Brain microvascular endothelial cell (primary cell): ENCODE data around the gene FAM200A.

Experiments
- DNase-seq: peaks from one replicate; pipeline ENCODE4 v3.0.0-alpha.2; 2020
- H3K27ac ChIP-seq: fragments of 250-450 bp; sonication (Bioruptor Pico); 2 replicates; pipeline ENCODE4 v1.5.1; 2020; ENCODE audit warnings: mild to moderate bottlenecking, moderate library complexity
- H3K27me3 ChIP-seq: fragments of 250-450 bp; sonication (Bioruptor Pico); replicated peaks from 2 replicates; pipeline ENCODE4 v1.5.1; 2020; ENCODE audit warnings: mild to moderate bottlenecking
- H3K36me3 ChIP-seq: fragments of 250-450 bp; sonication (Bioruptor Pico); replicated peaks from 2 replicates; pipeline ENCODE4 v1.5.1; 2020; ENCODE audit warnings: mild to moderate bottlenecking
- H3K4me3 ChIP-seq: 2 replicates; pipeline ENCODE4 v1.5.1; 2011; ENCODE audit warnings: low read depth, mild to moderate bottlenecking, control low read depth, low read length, moderate library complexity
- CTCF ChIP-seq: IDR thresholded peaks from 2 replicates; pipeline ENCODE4 v1.5.1; 2011; ENCODE audit warnings: low read depth, mild to moderate bottlenecking, moderate library complexity, low read length, control low read depth, inconsistent platforms; ENCODE audit errors: missing control alignments
- in situ Hi-C: cut with HindIII; loops from 2 replicates; pipeline ENCODE4 v1.10.0; 2017; ENCODE audit warnings: low sequenced_read_pairs, low pct_ligation_motif_present

The FAM200A gene

GRCh38 chr7:99541212-99541611 is 10.7 kb downstream of the FAM200A start:
- H3K27me3 ChIP-seq = no peaks in the 10 kb centered on the region
- in situ Hi-C loops = no loop called here
- no peak for TF ChIP-seq CTCF
- DNase-seq = no peak
- H3K36me3 ChIP-seq = no peaks in the 10 kb centered on the region
- no peak overlapping the region for H3K27ac ChIP-seq
- H3K4me3 ChIP-seq = no peak overlapping the region

GRCh38 chr7:99540542-99540941 is 11.4 kb downstream of the FAM200A start:
- Histone ChIP-seq H3K4me3 (no peak overlapping the region), H3K27me3 (no peaks in the 10 kb centered on the region), H3K27ac (no peak overlapping the region), H3K36me3 (no peaks in the 10 kb centered on the region)
- in situ Hi-C loops = no loop called here
- TF ChIP-seq CTCF = no peak
- no peak for DNase-seq

GRCh38 chr7:99539213-99539811 is 12.6 kb downstream of the FAM200A start:
- in situ Hi-C loops = no loop called here
- H3K4me3 ChIP-seq = no peak overlapping the region
- H3K36me3 ChIP-seq = no peaks in the 10 kb centered on the region
- no peak overlapping the region for H3K27ac ChIP-seq
- no peak for DNase-seq
- no peaks in the 10 kb centered on the region for H3K27me3 ChIP-seq
- TF ChIP-seq CTCF = no peak

GRCh38 chr7:99535667-99536066 is 16.2 kb downstream of the FAM200A start:
- in situ Hi-C loops = no loop called here
- no peak for DNase-seq
- no peak overlapping the region for H3K27ac ChIP-seq
- no peak overlapping the region for H3K4me3 ChIP-seq
- no peaks in the 10 kb centered on the region for H3K27me3 ChIP-seq
- no peak for TF ChIP-seq CTCF
- H3K36me3 ChIP-seq = peaks cover 30% of the 10 kb centered on the region

- H3K36me3 ChIP-seq = peaks cover 63% of the 10 kb centered on the region
- DNase-seq = no peak
- TF ChIP-seq CTCF = no peak
- H3K27me3 ChIP-seq = no peaks in the 10 kb centered on the region
- H3K27ac ChIP-seq = no peak overlapping the region
- no peak overlapping the region for H3K4me3 ChIP-seq
- in situ Hi-C loops = no loop called here
Observed at GRCh38 chr7:99531354-99531765, 20.6 kb downstream of the FAM200A start.
